Naive thymus-derived CD4-positive, alpha-beta T cell (primary cell): ENCODE results near the gene OR6J1. TPM values are rescaled to one million over a fixed set of nuclear protein-coding genes. Genes with fewer than 3 reads are reported as not detected.
"Not testable (repeated sequence)": the region's sequence is repeated elsewhere in the genome, so short reads cannot be mapped to it uniquely, and the experiment has no call there.

ENCODE experiments used
- ATAC-seq: fragments of 150-1000 bp; cut with Tn5 transposase; 2 replicates; pipeline ENCODE4 v1.10.0; 2021; ENCODE audit warnings: mild to moderate bottlenecking, moderate library complexity
- CTCF ChIA-PET: fragments of 350-600 bp; sonication (Branson Sonifier 250); formaldehyde crosslinking; loops from one replicate; lab custom pipeline; 2021; ENCODE audit warnings: antibody characterized with exemption; lab: Charles Lee
- POLR2A ChIA-PET: fragments of 350-600 bp; sonication (Branson Sonifier 250); formaldehyde crosslinking; loops from one replicate; lab custom pipeline; 2021; ENCODE audit warnings: antibody characterized with exemption, inconsistent platforms; lab: Charles Lee
- DNase-seq, 9 donors: peaks; one replicate each; pipeline versions ENCODE4 v3.0.0 to v3.0.0-alpha.2; 2020 to 2022; ENCODE audit warnings: mixed read lengths in 1 of 9
- H3K27ac ChIP-seq: one replicate; pipeline ENCODE4 v1.7.0; 2013; ENCODE audit warnings: mild to moderate bottlenecking, low read depth, low read length, moderate library complexity
- H3K27me3 ChIP-seq, 2 donors: one replicate each; pipeline ENCODE4 v1.7.0; 2013; ENCODE audit warnings: low read length in 2 of 2, mild to moderate bottlenecking in 2 of 2, moderate library complexity in 2 of 2; ENCODE audit not compliant: control insufficient read depth in 2 of 2, insufficient read depth in 2 of 2
- H3K36me3 ChIP-seq, 3 experiments: 1 replicate in 2 of 3; 2 replicates in 1 of 3; pipeline ENCODE4 v1.7.0; 2013; ENCODE audit warnings: low read length in 3 of 3, mild to moderate bottlenecking in 3 of 3, moderate library complexity in 1 of 3; ENCODE audit not compliant: insufficient read depth in 3 of 3, control insufficient read depth in 2 of 3
- H3K4me1 ChIP-seq, 2 donors: one replicate each; pipeline ENCODE4 v1.7.0; 2013; ENCODE audit warnings: low read length in 2 of 2, mild to moderate bottlenecking in 2 of 2, moderate library complexity in 1 of 2; ENCODE audit not compliant: control insufficient read depth in 2 of 2, insufficient read depth in 2 of 2
- H3K4me3 ChIP-seq: 2 replicates; pipeline ENCODE4 v1.7.0; 2013; ENCODE audit warnings: mild to moderate bottlenecking, low read length
- H3K9me3 ChIP-seq, 3 experiments: 1 replicate in 2 of 3; 2 replicates in 1 of 3; pipeline ENCODE4 v1.7.0; 2013; ENCODE audit warnings: low read length in 3 of 3; ENCODE audit not compliant: control insufficient read depth in 2 of 3
- H3K27ac Mint-ChIP-seq, 9 donors: one replicate each; pipeline ENCODE4 v1.8.0; 2020 to 2022; ENCODE audit warnings: mixed read lengths in 9 of 9, mild to moderate bottlenecking in 8 of 9, moderate library complexity in 5 of 9, inconsistent platforms in 2 of 9
- H3K27me3 Mint-ChIP-seq, 5 donors: one replicate each; pipeline ENCODE4 v1.8.0; 2021 to 2022; ENCODE audit warnings: mixed read lengths in 5 of 5, mild to moderate bottlenecking in 1 of 5
- H3K36me3 Mint-ChIP-seq, 5 donors: one replicate each; pipeline ENCODE4 v1.8.0; 2020 to 2022; ENCODE audit warnings: mixed read lengths in 5 of 5, mild to moderate bottlenecking in 3 of 5, inconsistent platforms in 1 of 5
- H3K4me1 Mint-ChIP-seq, 7 donors: one replicate each; pipeline ENCODE4 v1.8.0; 2020 to 2022; ENCODE audit warnings: mixed read lengths in 7 of 7, mild to moderate bottlenecking in 3 of 7, inconsistent platforms in 1 of 7
- H3K4me3 Mint-ChIP-seq, 10 donors: one replicate each; pipeline ENCODE4 v1.8.0; 2020 to 2022; ENCODE audit warnings: mild to moderate bottlenecking in 10 of 10, mixed read lengths in 10 of 10, moderate library complexity in 6 of 10, inconsistent platforms in 2 of 10
- H3K9me3 Mint-ChIP-seq, 11 donors: one replicate each; pipeline ENCODE4 v1.8.0; 2020 to 2022; ENCODE audit warnings: mixed read lengths in 11 of 11, mild to moderate bottlenecking in 4 of 11, inconsistent platforms in 1 of 11, moderate library complexity in 1 of 11
- intact Hi-C, 2 donors: fragments of 100-400 bp; cut with micrococcal nuclease; formaldehyde crosslinking; loops; one replicate each; pipeline ENCODE4 v1.15.1; 2023
- polyA plus RNA-seq, 2 donors: library from polyadenylated mRNA; unstranded; fragments of 300-500 nt; fragmentation: Illumina TruSeq; gene quantifications; one replicate each; pipeline ENCODE4 v1.2.3, GENCODE V29; 2021
- total RNA-seq, 6 experiments: library from RNA in 5 of 6; stranded (reverse) in 5 of 6; gene quantifications; 1 replicate in 5 of 6; 2 replicates in 1 of 6; pipeline ENCODE4 v1.2.3 and lab custom pipeline; 2021 to 2026

OR6J1 gene
- total and polyA plus RNA-seq, 7 experiments from 2014 or later, result not detected

GRCh38 chr14:22683428-22683827 lies 39.3 kb upstream of the OR6J1 start:
- H3K9me3 ChIP-seq, H3K36me3 Mint-ChIP-seq, ATAC-seq, H3K27me3 ChIP-seq, H3K4me3 ChIP-seq, H3K27ac Mint-ChIP-seq, H3K4me1 ChIP-seq, POLR2A ChIA-PET, H3K27ac ChIP-seq, intact Hi-C loops, CTCF ChIA-PET, H3K4me3 Mint-ChIP-seq, H3K4me1 Mint-ChIP-seq, H3K36me3 ChIP-seq, DNase-seq: not testable (repeated sequence)
- peaks cover 0 to 16% (median 11%) of the 10 kb centered on the region in 11 donors for H3K9me3 Mint-ChIP-seq
- H3K27me3 Mint-ChIP-seq, result peaks cover 21 to 61% (median 55%) of the 10 kb centered on the region in 5 donors

DNA sequence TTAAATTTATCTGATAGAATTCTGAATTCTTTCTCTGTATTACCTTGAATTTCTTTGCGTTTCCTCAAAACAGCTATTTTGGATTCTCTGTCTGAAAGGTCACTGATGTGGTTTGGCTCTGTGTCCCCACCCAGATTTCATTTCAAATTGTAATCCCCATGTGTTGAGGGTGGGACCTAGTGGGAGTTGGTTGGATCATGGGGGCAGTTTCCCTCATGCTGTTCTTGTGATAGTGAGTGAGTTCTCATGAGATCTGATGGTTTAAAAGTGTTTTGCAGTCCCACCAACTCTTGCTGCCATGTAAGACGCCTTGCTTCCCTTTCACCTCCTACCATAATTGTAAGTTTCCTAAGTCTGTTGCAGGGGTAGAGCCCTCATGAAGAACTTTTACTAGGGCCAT lies 34.1 kb upstream of the OR6J1 start:
- DNase-seq, result no peak
- H3K27me3 Mint-ChIP-seq, result peaks cover 16 to 51% (median 34%) of the 10 kb centered on the region in 5 donors

GRCh38 chr14:22677551-22677950 lies 33.4 kb upstream of the OR6J1 start:
- H3K27ac Mint-ChIP-seq, result not testable (repeated sequence)

More for the DNA sequence above, 34.1 kb upstream of the OR6J1 start:
- H3K9me3 ChIP-seq, result no peaks in the 10 kb centered on the region
- no peak overlapping the region for H3K4me3 ChIP-seq
- CTCF ChIA-PET, result no interaction called here
- POLR2A ChIA-PET, result no interaction called here
- no peak for ATAC-seq
- no peak overlapping the region for H3K27ac Mint-ChIP-seq
- H3K9me3 Mint-ChIP-seq, result peaks cover 0 to 5% (median 0%) of the 10 kb centered on the region in 11 donors
- peaks cover 0 to 2% (median 0%) of the 10 kb centered on the region in 7 donors for H3K4me1 Mint-ChIP-seq
- no peak overlapping the region for H3K27ac ChIP-seq
- H3K4me1 ChIP-seq, result no peaks in the 10 kb centered on the region
- no peak overlapping the region for H3K4me3 Mint-ChIP-seq
- no peaks in the 10 kb centered on the region for H3K36me3 ChIP-seq
- peaks cover 0 to 5% (median 2%) of the 10 kb centered on the region in 5 donors for H3K36me3 Mint-ChIP-seq
- peaks cover 0 to 3% of the 10 kb centered on the region in 2 donors for H3K27me3 ChIP-seq
- intact Hi-C loops, result no loop called here

GRCh38 chr14:22671622-22672021 lies 27.5 kb upstream of the OR6J1 start:
- H3K4me1 ChIP-seq, result no peaks in the 10 kb centered on the region
- ATAC-seq, result no peak
- no peaks in the 10 kb centered on the region for H3K27me3 ChIP-seq
- no peak for DNase-seq
- Mint-ChIP-seq H3K27ac (no peak overlapping the region), H3K4me1 (no peaks in the 10 kb centered on the region), H3K36me3 (peaks cover 0 to 6% (median 0%) of the 10 kb centered on the region in 5 donors), H3K27me3 (peaks cover 0 to 24% (median 3%) of the 10 kb centered on the region in 5 donors), H3K9me3 (peaks cover 0 to 24% (median 0%) of the 10 kb centered on the region in 11 donors), H3K4me3 (no peak overlapping the region)
- H3K27ac ChIP-seq, result no peak overlapping the region
- no peaks in the 10 kb centered on the region for H3K9me3 ChIP-seq
- CTCF ChIA-PET, result no interaction called here
- no peaks in the 10 kb centered on the region for H3K36me3 ChIP-seq
- H3K4me3 ChIP-seq, result no peak overlapping the region
- intact Hi-C loops, result no loop called here
- POLR2A ChIA-PET, result no interaction called here

More at GRCh38 chr14:22677551-22677950, 33.4 kb upstream of the OR6J1 start:
- intact Hi-C loops, H3K4me3 ChIP-seq, H3K4me1 ChIP-seq, H3K27me3 ChIP-seq, H3K9me3 ChIP-seq, H3K36me3 ChIP-seq, DNase-seq, H3K9me3 Mint-ChIP-seq, H3K27ac ChIP-seq, H3K4me3 Mint-ChIP-seq, H3K4me1 Mint-ChIP-seq, CTCF ChIA-PET, ATAC-seq, H3K36me3 Mint-ChIP-seq, POLR2A ChIA-PET: not testable (repeated sequence)
- peaks cover 16 to 51% (median 28%) of the 10 kb centered on the region in 5 donors for H3K27me3 Mint-ChIP-seq

DNA sequence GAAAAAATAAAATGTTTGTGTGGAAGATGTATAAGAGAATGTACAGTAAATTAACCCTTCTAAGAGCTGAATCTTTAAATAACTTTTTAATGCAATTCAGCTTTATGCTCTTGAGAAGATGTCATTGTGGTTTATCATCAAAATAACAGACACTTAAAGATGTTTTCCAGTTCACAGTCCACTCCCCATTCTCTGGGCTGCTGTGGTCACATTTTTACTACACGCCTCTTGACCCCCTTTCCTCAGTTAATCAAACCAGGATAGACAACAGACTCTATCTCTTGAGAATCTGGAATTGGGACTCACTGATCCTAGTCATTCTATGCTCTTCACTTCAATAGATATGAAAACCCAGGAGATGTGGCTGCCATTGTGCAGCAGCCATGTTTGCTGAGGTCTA lies 24.7 kb upstream of the OR6J1 start:
- CTCF ChIA-PET, result no interaction called here
- POLR2A ChIA-PET, result interaction anchor here (0.7 kb wide), 1 partner anchor 33 kb away, joined by 3 read pairs; no protein-coding TSS in a partner anchor

DNA sequence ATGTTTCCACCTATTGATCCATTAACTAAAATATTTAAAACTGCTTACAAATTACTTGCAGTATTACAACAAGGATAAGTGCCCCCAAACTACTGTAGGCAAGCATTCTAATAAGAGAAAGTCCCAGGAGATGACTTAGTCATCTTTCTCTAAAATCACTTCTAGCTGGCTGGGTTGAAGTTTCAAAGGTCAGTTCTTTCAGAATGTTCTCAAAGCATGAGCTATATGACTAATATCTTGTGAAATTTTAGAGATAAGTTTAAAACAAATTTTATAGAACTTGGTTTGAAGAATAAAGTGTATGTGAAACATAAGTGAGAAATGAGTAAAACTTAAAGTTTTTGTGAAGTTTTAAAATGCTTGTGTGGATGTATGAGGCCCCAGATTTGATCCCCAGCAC lies 24.3 kb upstream of the OR6J1 start:
- H3K36me3 Mint-ChIP-seq, result peaks cover 0 to 6% (median 0%) of the 10 kb centered on the region in 5 donors
- ATAC-seq (no peak), DNase-seq (no peak)
- ChIA-PET CTCF (no interaction called here), POLR2A (no interaction called here)
- Histone ChIP-seq H3K4me1 (no peaks in the 10 kb centered on the region), H3K27me3 (no peaks in the 10 kb centered on the region), H3K27ac (no peak overlapping the region), H3K9me3 (no peaks in the 10 kb centered on the region), H3K36me3 (no peaks in the 10 kb centered on the region), H3K4me3 (no peak overlapping the region)
- peaks cover 0 to 3% (median 0%) of the 10 kb centered on the region in 7 donors for H3K4me1 Mint-ChIP-seq
- intact Hi-C loops, result no loop called here
- H3K4me3 Mint-ChIP-seq, result no peak overlapping the region
- peaks cover 0 to 12% (median 0%) of the 10 kb centered on the region in 5 donors for H3K27me3 Mint-ChIP-seq
- no peak overlapping the region for H3K27ac Mint-ChIP-seq
- peaks cover 0 to 21% (median 0%) of the 10 kb centered on the region in 11 donors for H3K9me3 Mint-ChIP-seq

More for the DNA sequence above, 24.7 kb upstream of the OR6J1 start:
- Histone ChIP-seq H3K27me3 (no peaks in the 10 kb centered on the region), H3K36me3 (no peaks in the 10 kb centered on the region), H3K4me3 (no peak overlapping the region), H3K9me3 (no peaks in the 10 kb centered on the region), H3K4me1 (no peaks in the 10 kb centered on the region), H3K27ac (no peak overlapping the region)
- peaks cover 0 to 3% (median 0%) of the 10 kb centered on the region in 7 donors for H3K4me1 Mint-ChIP-seq
- no peak for DNase-seq
- peaks cover 0 to 6% (median 0%) of the 10 kb centered on the region in 5 donors for H3K36me3 Mint-ChIP-seq
- no peak overlapping the region for H3K4me3 Mint-ChIP-seq
- intact Hi-C loops, result no loop called here
- H3K27ac Mint-ChIP-seq, result no peak overlapping the region
- no peak for ATAC-seq
- peaks cover 0 to 24% (median 0%) of the 10 kb centered on the region in 11 donors for H3K9me3 Mint-ChIP-seq
- H3K27me3 Mint-ChIP-seq, result peaks cover 0 to 16% (median 0%) of the 10 kb centered on the region in 5 donors

DNA sequence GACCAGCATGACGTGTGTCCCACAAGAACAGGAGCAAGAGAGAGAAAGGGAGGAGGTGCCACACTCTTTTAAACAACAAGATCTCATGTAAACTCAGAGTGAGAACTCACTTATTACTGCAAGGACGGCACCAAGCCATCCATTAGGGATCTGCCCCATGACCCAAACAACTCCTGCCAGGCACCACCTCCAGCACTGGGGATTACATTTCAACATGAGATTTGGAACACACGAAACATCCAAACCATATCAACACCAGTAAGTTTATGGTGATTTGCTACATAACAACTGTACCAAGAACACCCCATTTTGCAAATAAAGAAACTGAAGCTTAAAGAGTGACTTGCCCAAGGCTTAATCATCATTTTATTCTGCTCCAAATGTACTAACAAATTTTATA lies 23.7 kb upstream of the OR6J1 start:
- Mint-ChIP-seq H3K27me3 (peaks cover 0 to 6% (median 0%) of the 10 kb centered on the region in 5 donors), H3K9me3 (peaks cover 0 to 20% (median 0%) of the 10 kb centered on the region in 11 donors), H3K36me3 (peaks cover 0 to 6% (median 0%) of the 10 kb centered on the region in 5 donors), H3K27ac (no peak overlapping the region), H3K4me3 (no peak overlapping the region), H3K4me1 (peaks cover 0 to 3% (median 0%) of the 10 kb centered on the region in 7 donors)
- Histone ChIP-seq H3K4me1 (no peaks in the 10 kb centered on the region), H3K27me3 (no peaks in the 10 kb centered on the region), H3K27ac (no peak overlapping the region), H3K9me3 (no peaks in the 10 kb centered on the region), H3K4me3 (no peak overlapping the region), H3K36me3 (no peaks in the 10 kb centered on the region)
- CTCF ChIA-PET, result no interaction called here
- intact Hi-C loops, result no loop called here
- DNase-seq, result no peak
- no peak for ATAC-seq
- POLR2A ChIA-PET, result no interaction called here
